ENCODE measurements around the gene LRRC74A.

LRRC74A gene

GRCh38 chr14:76826122-76826521 is at the start of gene LRRC74A:
Gene LRRC74A (plus strand): TSS chr14:76826408. CDS start chr14:76826698, 290 bp downstream.
- no peak for DNase-seq

- DNase-seq = peak in 1 of 2 experiments; percentile 62
Observed at GRCh38 chr14:76776428-76777251, 49.6 kb upstream of the LRRC74A start.

GRCh38 chr14:76777721-76778120 is 48.5 kb upstream of the LRRC74A start:
- no peak for DNase-seq

GRCh38 chr14:76778546-76779215 is 47.5 kb upstream of the LRRC74A start:
- DNase-seq = no peak

- no peak for DNase-seq
Observed at GRCh38 chr14:76779221-76780057, 46.8 kb upstream of the LRRC74A start.

GRCh38 chr14:76780058-76780345 is 46.2 kb upstream of the LRRC74A start:
- no peak for DNase-seq

GRCh38 chr14:76780360-76780759 is 45.8 kb upstream of the LRRC74A start:
- DNase-seq = no peak

- no peak for DNase-seq
Observed at GRCh38 chr14:76780875-76781647, 45.1 kb upstream of the LRRC74A start.

GRCh38 chr14:76781648-76782051 is 44.6 kb upstream of the LRRC74A start:
- no peak for DNase-seq

- no peak for DNase-seq
Observed at GRCh38 chr14:76782115-76782884, 43.9 kb upstream of the LRRC74A start.

GRCh38 chr14:76782885-76783566 is 43.2 kb upstream of the LRRC74A start:
- no peak for DNase-seq

GRCh38 chr14:76784266-76784874 is 41.8 kb upstream of the LRRC74A start:
- no peak for DNase-seq

- peak; percentile 59 to 76 for DNase-seq
Observed at GRCh38 chr14:76784881-76785280, 41.3 kb upstream of the LRRC74A start.

- no peak for DNase-seq
Observed at GRCh38 chr14:76786601-76787000, 39.6 kb upstream of the LRRC74A start.

GRCh38 chr14:76792422-76792821 is 33.8 kb upstream of the LRRC74A start:
- no peak for DNase-seq

GRCh38 chr14:76793324-76793723 is 32.9 kb upstream of the LRRC74A start:
- no peak for DNase-seq

- DNase-seq = no peak
Observed at GRCh38 chr14:76793956-76794355, 32.3 kb upstream of the LRRC74A start.

GRCh38 chr14:76806446-76806845 is 19.8 kb upstream of the LRRC74A start:
- no peak for DNase-seq

- DNase-seq = no peak
Observed at GRCh38 chr14:76808011-76808410, 18.2 kb upstream of the LRRC74A start.

GRCh38 chr14:76808990-76809389 is 17.2 kb upstream of the LRRC74A start:
- no peak for DNase-seq

- no peak for DNase-seq
Observed at GRCh38 chr14:76810525-76810924, 15.7 kb upstream of the LRRC74A start.

Data from NCI-H2081 (cell line).